A673 (cell line): Measurements from ENCODE around the gene CRABP1. TPM values are rescaled to one million over a fixed set of nuclear protein-coding genes. Genes with fewer than 3 reads are reported as not detected.
A peak's percentile ranks its signal among the peaks of the same experiment; 100 is the strongest.

Experiments
- BruUV-seq: library from RNA; stranded (reverse); fragments of 400-500 nt; replicated peaks from 2 replicates; lab custom pipeline; 2021; lab: Mats Ljungman, UMichigan
- CTCF ChIA-PET: fragments of 300-600 bp; sonication (Branson Sonifier 250); formaldehyde crosslinking; loops from one replicate; lab custom pipeline; 2022; ENCODE audit warnings: antibody characterized with exemption; lab: Charles Lee
- POLR2A ChIA-PET: fragments of 300-600 bp; sonication (Branson Sonifier 250); formaldehyde crosslinking; loops from one replicate; lab custom pipeline; 2022; ENCODE audit warnings: antibody characterized with exemption; ENCODE audit not compliant: low non-redundant PET; lab: Charles Lee
- DNase-seq: peaks from one replicate; pipeline ENCODE4 v3.0.0-alpha.2; 2015; ENCODE audit warnings: low spot score
- H3K27ac ChIP-seq: fragments of 200-600 bp; sonication (generic); 2 replicates; pipeline ENCODE4 v1.5.1; 2016; ENCODE audit warnings: mixed run types, low read depth, mild to moderate bottlenecking, mixed read lengths, antibody characterized with exemption, low read length; ENCODE audit not compliant: poor library complexity, severe bottlenecking
- H3K27me3 ChIP-seq: fragments of 200-600 bp; sonication (generic); replicated peaks from 2 replicates; pipeline ENCODE4 v1.6.1; 2017; ENCODE audit warnings: mixed run types, low read depth, mild to moderate bottlenecking, mixed read lengths, antibody characterized with exemption, low read length; ENCODE audit not compliant: insufficient read depth, poor library complexity
- H3K36me3 ChIP-seq: fragments of 200-600 bp; sonication (generic); 2 replicates; pipeline ENCODE4 v1.6.1; 2016; ENCODE audit warnings: mixed run types, mild to moderate bottlenecking, mixed read lengths, antibody characterized with exemption, low read length; ENCODE audit not compliant: insufficient read depth, poor library complexity, severe bottlenecking
- H3K4me1 ChIP-seq: fragments of 200-600 bp; sonication (generic); 2 replicates; pipeline ENCODE4 v1.6.1; 2017; ENCODE audit warnings: mixed run types, mild to moderate bottlenecking, mixed read lengths, antibody characterized with exemption, low read length; ENCODE audit not compliant: insufficient read depth, poor library complexity, severe bottlenecking
- H3K4me3 ChIP-seq: fragments of 200-600 bp; sonication (generic); 2 replicates; pipeline ENCODE4 v1.5.1; 2016; ENCODE audit warnings: low read depth, mixed run types, mild to moderate bottlenecking, mixed read lengths, low read length; ENCODE audit not compliant: poor library complexity, severe bottlenecking
- H3K9me3 ChIP-seq: fragments of 200-600 bp; sonication (generic); 2 replicates; pipeline ENCODE4 v1.6.1; 2016; ENCODE audit warnings: mixed run types, low read depth, mild to moderate bottlenecking, mixed read lengths, antibody characterized with exemption, low read length; ENCODE audit not compliant: poor library complexity, severe bottlenecking
- EZH2 ChIP-seq: fragments of 200-600 bp; sonication (generic); IDR thresholded peaks from 2 replicates; pipeline ENCODE4 v1.6.1; 2017; ENCODE audit warnings: borderline replicate concordance, low read depth, mild to moderate bottlenecking, mixed read lengths, antibody characterized with exemption, low read length; ENCODE audit not compliant: poor library complexity, severe bottlenecking
- intact Hi-C: fragments of 100-400 bp; cut with micrococcal nuclease; formaldehyde crosslinking; loops from one replicate; pipeline ENCODE4 v1.10.0; 2022; ENCODE audit not compliant: unreplicated experiment
- total RNA-seq: library from RNA; stranded (reverse); gene quantifications from 2 replicates; pipeline ENCODE4 v1.2.3, GENCODE V29; 2021
- TF ChIP-seq, protein P1 (sequence below): fragments of 300-800, 200-600 bp; sonication (generic); conservative IDR thresholded peaks from 2 replicates; pipeline ENCODE4 v1.5.1; 2017; ENCODE audit warnings: low read depth, mild to moderate bottlenecking, antibody characterized with exemption, low read length, moderate library complexity, mixed read lengths

CRABP1 gene
- total RNA-seq, 1 experiment from 2014 or later = 61.2 TPM

- Histone ChIP-seq H3K27ac (no peak overlapping the region), H3K27me3 (no peaks in the 10 kb centered on the region), H3K36me3 (no peaks in the 10 kb centered on the region), H3K4me1 (peaks cover 31% of the 10 kb centered on the region), H3K9me3 (no peaks in the 10 kb centered on the region), H3K4me3 (no peak overlapping the region)
- no TSS peak for BruUV-seq
- POLR2A ChIA-PET = no interaction called here
- TF ChIP-seq EZH2 = no peak
- TF ChIP-seq, protein P1, sequence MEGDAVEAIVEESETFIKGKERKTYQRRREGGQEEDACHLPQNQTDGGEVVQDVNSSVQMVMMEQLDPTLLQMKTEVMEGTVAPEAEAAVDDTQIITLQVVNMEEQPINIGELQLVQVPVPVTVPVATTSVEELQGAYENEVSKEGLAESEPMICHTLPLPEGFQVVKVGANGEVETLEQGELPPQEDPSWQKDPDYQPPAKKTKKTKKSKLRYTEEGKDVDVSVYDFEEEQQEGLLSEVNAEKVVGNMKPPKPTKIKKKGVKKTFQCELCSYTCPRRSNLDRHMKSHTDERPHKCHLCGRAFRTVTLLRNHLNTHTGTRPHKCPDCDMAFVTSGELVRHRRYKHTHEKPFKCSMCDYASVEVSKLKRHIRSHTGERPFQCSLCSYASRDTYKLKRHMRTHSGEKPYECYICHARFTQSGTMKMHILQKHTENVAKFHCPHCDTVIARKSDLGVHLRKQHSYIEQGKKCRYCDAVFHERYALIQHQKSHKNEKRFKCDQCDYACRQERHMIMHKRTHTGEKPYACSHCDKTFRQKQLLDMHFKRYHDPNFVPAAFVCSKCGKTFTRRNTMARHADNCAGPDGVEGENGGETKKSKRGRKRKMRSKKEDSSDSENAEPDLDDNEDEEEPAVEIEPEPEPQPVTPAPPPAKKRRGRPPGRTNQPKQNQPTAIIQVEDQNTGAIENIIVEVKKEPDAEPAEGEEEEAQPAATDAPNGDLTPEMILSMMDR = no peak
- DNase-seq = no peak
- CTCF ChIA-PET = no interaction called here
- intact Hi-C loops = no loop called here
These were observed 20.0 kb upstream of the CRABP1 start for GRCh38 chr15:78320183-78320582.

DNA sequence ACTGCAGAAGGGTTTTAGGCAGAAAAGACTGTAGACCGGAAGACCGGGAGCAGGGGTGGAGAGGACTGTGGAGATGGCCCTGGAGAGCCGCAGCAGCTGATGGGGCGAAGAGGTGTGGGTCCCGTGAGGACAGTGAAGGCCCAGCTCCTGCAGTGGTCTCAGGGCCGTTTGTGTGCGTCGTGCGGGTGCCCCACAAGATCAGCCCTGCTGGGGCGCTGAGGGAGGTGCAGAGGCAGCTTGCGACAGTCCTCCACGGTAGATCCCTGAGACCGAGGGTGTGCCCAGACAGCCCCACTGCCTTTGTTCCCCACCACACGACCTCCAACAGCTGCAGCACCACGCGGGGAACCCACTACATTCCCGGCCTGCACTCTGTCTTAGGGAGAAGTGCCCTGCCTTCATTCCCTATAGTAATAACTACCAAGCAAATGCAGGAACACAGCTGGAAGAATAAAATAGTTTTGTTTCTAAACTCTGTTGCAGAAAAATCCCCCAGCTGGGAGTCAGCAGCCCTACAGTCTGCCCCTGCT lies 19.0 kb upstream of the CRABP1 start:
- H3K27me3 ChIP-seq = no peaks in the 10 kb centered on the region
- BruUV-seq = no TSS peak
- H3K9me3 ChIP-seq = no peaks in the 10 kb centered on the region
- no peaks in the 10 kb centered on the region for H3K36me3 ChIP-seq
- TF ChIP-seq, protein P1 = no peak
- no peak for TF ChIP-seq EZH2
- intact Hi-C loops = no loop called here
- peaks cover 30% of the 10 kb centered on the region for H3K4me1 ChIP-seq
- POLR2A ChIA-PET = no interaction called here
- H3K27ac ChIP-seq = peak overlapping the region; percentile 37
- CTCF ChIA-PET = no interaction called here
- no peak for DNase-seq
- no peak overlapping the region for H3K4me3 ChIP-seq

GRCh38 chr15:78321786-78322185 lies 18.4 kb upstream of the CRABP1 start:
- Histone ChIP-seq H3K27me3 (no peaks in the 10 kb centered on the region), H3K36me3 (no peaks in the 10 kb centered on the region), H3K4me3 (no peak overlapping the region), H3K27ac (peak overlapping the region; percentile 59), H3K9me3 (no peaks in the 10 kb centered on the region), H3K4me1 (peaks cover 23% of the 10 kb centered on the region)
- ChIA-PET CTCF (no interaction called here), POLR2A (no interaction called here)
- TSS peak; percentile 76 for BruUV-seq
- no peak for DNase-seq
- no peak for TF ChIP-seq EZH2
- TF ChIP-seq, protein P1 = no peak
- intact Hi-C loops = no loop called here
